ENCODE data around the gene ZFHX3.

DNA sequence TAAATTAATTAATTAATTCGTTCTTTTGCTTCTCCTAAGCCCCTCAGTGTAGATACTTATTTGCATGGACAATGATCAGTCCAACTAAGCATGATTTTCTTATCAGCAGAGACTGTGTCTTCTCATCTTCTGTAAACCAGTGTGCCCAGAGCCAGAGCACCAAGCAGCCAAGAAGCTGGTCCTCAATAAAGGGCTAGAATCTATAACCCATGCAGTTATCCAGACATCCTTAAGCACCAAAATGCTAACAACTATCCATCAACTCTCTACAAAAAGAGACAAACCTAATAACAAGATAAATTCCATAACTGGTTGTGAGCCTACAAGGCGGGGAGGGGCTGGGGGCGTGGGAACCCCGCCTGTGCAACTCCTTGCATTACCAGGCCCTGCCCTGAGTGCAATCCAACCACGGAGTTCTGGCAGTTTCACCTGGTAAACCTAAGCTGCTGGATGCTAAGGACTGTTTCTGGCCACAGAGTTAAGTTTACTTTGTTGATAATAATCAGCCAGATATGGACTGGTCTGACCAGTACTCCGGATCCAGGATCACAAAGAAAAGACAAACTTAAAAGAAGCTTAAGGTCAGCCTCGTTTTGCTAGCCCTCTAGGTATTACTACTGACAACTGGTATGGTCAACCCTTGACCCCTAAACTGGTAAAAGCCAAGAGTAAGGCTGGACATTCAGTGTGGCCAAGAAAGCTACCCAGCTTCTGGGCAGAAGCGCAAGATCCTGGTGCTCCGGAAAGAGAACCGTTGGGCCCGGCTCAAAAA is 51.5 kb downstream of the ZFHX3 start:
- no peak for TF ChIP-seq POLR2A (IDR thresholded peaks at IDR 0.05)
- no peak for TF ChIP-seq CTCF (IDR thresholded peaks at IDR 0.05)

Data from testis (tissue), 2 donors.